Kidney (tissue), 14 donors: ENCODE measurements around the gene CCDC172. TPM values are rescaled to one million over a fixed set of nuclear protein-coding genes. Genes with fewer than 3 reads are reported as not detected.

Experiments used
- DNase-seq, 5 donors: peaks; one replicate each; pipeline ENCODE4 v3.0.0-alpha.2; 2013 to 2020
- FAIRE-seq: peaks from 2 replicates; lab custom pipeline; 2012; peaks lifted over from hg19 to GRCh38; lab: Jason Lieb, UNC
- H3K27ac ChIP-seq, 2 donors: one replicate each; pipeline ENCODE4 v1.7.0; 2013; ENCODE audit warnings: low read depth in 2 of 2, low read length in 2 of 2, inconsistent platforms in 1 of 2
- H3K27me3 ChIP-seq: one replicate; pipeline ENCODE4 v1.7.1; 2013; ENCODE audit warnings: low read length, inconsistent platforms; ENCODE audit not compliant: control insufficient read depth, insufficient read depth
- H3K36me3 ChIP-seq, 3 donors: one replicate each; pipeline versions ENCODE4 v1.7.0 to v1.7.1; 2013; ENCODE audit warnings: low read length in 3 of 3, control low read depth in 1 of 3, inconsistent platforms in 1 of 3; ENCODE audit not compliant: insufficient read depth in 3 of 3, control insufficient read depth in 2 of 3
- H3K4me1 ChIP-seq, 3 donors: one replicate each; pipeline versions ENCODE4 v1.7.0 to v1.7.1; 2013; ENCODE audit warnings: low read length in 3 of 3, inconsistent platforms in 1 of 3, low read depth in 1 of 3; ENCODE audit not compliant: control insufficient read depth in 2 of 3, insufficient read depth in 2 of 3
- H3K4me3 ChIP-seq, 3 donors: one replicate each; pipeline versions ENCODE4 v1.7.0 to v1.8.1; 2013; ENCODE audit warnings: low read length in 3 of 3, control low read depth in 1 of 3, inconsistent platforms in 1 of 3
- H3K9ac ChIP-seq, 3 donors: one replicate each; pipeline versions ENCODE4 v1.7.0 to v1.7.1; 2013; ENCODE audit warnings: low read length in 3 of 3, control low read depth in 1 of 3, inconsistent platforms in 1 of 3
- H3K9me3 ChIP-seq, 3 donors: one replicate each; pipeline versions ENCODE4 v1.7.0 to v1.7.1; 2013; ENCODE audit warnings: low read length in 3 of 3, control low read depth in 1 of 3, inconsistent platforms in 1 of 3; ENCODE audit not compliant: control insufficient read depth in 2 of 3, insufficient read depth in 1 of 3
- intact Hi-C: fragments of 100-400 bp; cut with DNase I; formaldehyde crosslinking; loops from one replicate; pipeline ENCODE4 v1.11.1; 2022
- polyA plus RNA-seq: library from polyadenylated mRNA; stranded (reverse); fragments of 350-450 nt; fragmentation: Illumina TruSeq; extraction: RNeasy Lipid Tissue Mini Kit (QIAGEN cat#74804); gene quantifications from one replicate; pipeline ENCODE4 v1.2.3, GENCODE V29; 2014; ENCODE audit warnings: low read depth, low replicate concordance; ENCODE audit not compliant: insufficient read depth
- total RNA-seq: library from RNA; stranded (reverse); fragmentation: NEBNext Ultra II Directional; extraction: Animal tissue kit (Norgen Biotek cat#: 25700); gene quantifications from one replicate; pipeline ENCODE4 v1.2.1, GENCODE V29; 2021
- TF ChIP-seq, protein P1 (sequence below): IDR thresholded peaks from 3 replicates; pipeline ENCODE4 v1.5.1; 2012; ENCODE audit warnings: mild to moderate bottlenecking, moderate library complexity, borderline replicate concordance; ENCODE audit not compliant: insufficient read depth; ENCODE audit errors: extremely low read depth
- donor health status: control.
- donor health status: control.
- donor health status: control.
- donor health status: control.
- donor health status: control.
- donor health status: DM: yes; HTN: yes; CAD: no.
- donor health status: Normal renal cell carcinoma (clear cell type).

The CCDC172 gene
- total and polyA plus RNA-seq, 2 donors from 2014 or later, result not detected

DNA sequence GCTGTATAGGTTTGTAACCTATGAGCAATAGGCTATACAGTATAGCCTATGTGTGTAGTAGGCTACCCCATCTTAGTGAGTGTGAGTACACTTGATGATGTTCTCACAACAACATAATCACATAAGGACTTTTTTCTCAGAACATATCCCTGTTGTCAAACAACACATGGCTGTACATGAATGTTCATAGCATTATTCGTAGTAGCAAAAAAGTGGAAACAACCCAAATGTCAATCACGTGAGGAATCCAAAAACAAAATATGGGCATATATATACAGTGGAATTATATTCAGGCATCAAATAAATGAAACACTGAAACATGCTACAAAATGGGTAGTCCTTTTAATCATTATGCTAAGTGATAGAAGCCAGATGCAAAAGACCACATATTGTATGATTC is 31.1 kb downstream of the CCDC172 start:
- TF ChIP-seq, protein P1, sequence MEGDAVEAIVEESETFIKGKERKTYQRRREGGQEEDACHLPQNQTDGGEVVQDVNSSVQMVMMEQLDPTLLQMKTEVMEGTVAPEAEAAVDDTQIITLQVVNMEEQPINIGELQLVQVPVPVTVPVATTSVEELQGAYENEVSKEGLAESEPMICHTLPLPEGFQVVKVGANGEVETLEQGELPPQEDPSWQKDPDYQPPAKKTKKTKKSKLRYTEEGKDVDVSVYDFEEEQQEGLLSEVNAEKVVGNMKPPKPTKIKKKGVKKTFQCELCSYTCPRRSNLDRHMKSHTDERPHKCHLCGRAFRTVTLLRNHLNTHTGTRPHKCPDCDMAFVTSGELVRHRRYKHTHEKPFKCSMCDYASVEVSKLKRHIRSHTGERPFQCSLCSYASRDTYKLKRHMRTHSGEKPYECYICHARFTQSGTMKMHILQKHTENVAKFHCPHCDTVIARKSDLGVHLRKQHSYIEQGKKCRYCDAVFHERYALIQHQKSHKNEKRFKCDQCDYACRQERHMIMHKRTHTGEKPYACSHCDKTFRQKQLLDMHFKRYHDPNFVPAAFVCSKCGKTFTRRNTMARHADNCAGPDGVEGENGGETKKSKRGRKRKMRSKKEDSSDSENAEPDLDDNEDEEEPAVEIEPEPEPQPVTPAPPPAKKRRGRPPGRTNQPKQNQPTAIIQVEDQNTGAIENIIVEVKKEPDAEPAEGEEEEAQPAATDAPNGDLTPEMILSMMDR, result no peak
- peaks cover 0 to 4% (median 0%) of the 10 kb centered on the region in 3 donors for H3K9me3 ChIP-seq
- FAIRE-seq, result no peak

DNA sequence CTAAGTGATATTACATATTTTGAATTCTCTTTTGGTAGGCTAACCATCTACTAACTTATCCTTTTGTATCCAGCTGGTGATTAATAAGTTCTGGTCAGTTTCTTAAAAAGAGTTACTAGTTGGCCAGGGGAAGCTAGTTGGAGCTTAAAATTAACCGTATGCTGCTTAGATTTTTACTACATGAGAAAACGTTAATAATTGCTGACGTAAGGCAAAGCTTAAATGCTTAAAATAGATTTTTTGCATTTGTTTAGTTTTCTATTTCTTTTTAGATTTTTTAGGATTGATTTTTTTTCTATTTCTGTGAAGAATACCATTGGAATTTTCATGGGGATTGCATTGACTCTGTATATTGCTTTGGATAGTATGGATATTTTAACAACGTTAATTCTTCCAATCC is 32.6 kb downstream of the CCDC172 start:
- no peak overlapping the region for H3K9ac ChIP-seq
- no peak overlapping the region for H3K4me3 ChIP-seq
- H3K36me3 ChIP-seq, result no peaks in the 10 kb centered on the region
- H3K4me1 ChIP-seq, result no peaks in the 10 kb centered on the region
- FAIRE-seq (no peak), DNase-seq (no peak)
- intact Hi-C loops, result no loop called here
- H3K27ac ChIP-seq, result no peak overlapping the region
- no peaks in the 10 kb centered on the region for H3K9me3 ChIP-seq
- H3K27me3 ChIP-seq, result no peaks in the 10 kb centered on the region
- TF ChIP-seq, protein P1, result no peak

More for the DNA sequence above, 31.1 kb downstream of the CCDC172 start:
- no peak overlapping the region for H3K9ac ChIP-seq
- H3K4me1 ChIP-seq, result no peaks in the 10 kb centered on the region
- intact Hi-C loops, result no loop called here
- no peak overlapping the region for H3K27ac ChIP-seq
- DNase-seq, result no peak
- no peak overlapping the region for H3K4me3 ChIP-seq
- no peaks in the 10 kb centered on the region for H3K36me3 ChIP-seq
- H3K27me3 ChIP-seq, result no peaks in the 10 kb centered on the region

DNA sequence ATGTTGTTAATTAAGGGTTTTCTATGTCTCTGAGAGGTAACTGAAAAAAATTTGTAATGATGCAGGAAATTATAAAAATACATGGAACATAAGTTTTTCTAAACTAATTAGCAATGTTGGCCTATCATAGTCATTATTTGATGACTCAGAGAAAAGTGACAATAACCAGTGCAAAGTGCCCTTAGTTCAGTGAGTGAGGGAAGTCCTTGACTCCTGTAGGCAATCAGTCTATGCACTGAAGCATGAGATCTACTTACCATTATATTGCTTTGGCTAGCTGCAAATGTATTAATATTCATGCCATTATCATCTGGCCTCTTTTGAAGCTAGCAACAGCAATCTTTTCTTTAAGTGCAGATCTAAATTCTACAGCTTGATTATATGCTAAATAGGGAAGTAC is 40.6 kb downstream of the CCDC172 start:
- no peak for FAIRE-seq
- no peak overlapping the region for H3K4me3 ChIP-seq
- TF ChIP-seq, protein P1, result no peak
- no peaks in the 10 kb centered on the region for H3K9me3 ChIP-seq
- H3K27ac ChIP-seq, result no peak overlapping the region
- intact Hi-C loops, result no loop called here
- H3K27me3 ChIP-seq, result no peaks in the 10 kb centered on the region
- no peaks in the 10 kb centered on the region for H3K4me1 ChIP-seq
- no peaks in the 10 kb centered on the region for H3K36me3 ChIP-seq
- H3K9ac ChIP-seq, result no peak overlapping the region
- no peak for DNase-seq

DNA sequence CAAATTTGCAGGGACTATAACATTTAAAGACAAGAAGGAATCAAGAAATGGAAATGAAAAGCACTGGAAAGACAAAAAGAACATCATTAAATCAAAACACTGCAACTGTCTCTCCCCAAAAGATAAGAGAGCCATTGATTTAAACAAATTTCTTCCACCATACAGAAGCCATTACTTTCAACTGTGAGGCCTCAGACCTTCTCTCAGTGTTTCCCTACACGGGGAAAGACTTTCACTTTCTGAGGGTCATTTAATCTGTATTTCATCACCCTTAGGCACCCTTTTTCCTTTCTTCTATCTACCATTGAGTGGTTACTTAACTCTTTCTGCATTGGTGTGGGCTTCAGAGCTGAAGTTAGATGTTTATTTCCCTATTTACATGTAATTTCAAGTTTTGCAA is 47.5 kb downstream of the CCDC172 start:
- no peak overlapping the region for H3K9ac ChIP-seq
- DNase-seq (no peak), FAIRE-seq (no peak)
- no peaks in the 10 kb centered on the region for H3K27me3 ChIP-seq
- intact Hi-C loops, result no loop called here
- H3K36me3 ChIP-seq, result no peaks in the 10 kb centered on the region
- no peaks in the 10 kb centered on the region for H3K9me3 ChIP-seq
- H3K27ac ChIP-seq, result no peak overlapping the region
- H3K4me3 ChIP-seq, result no peak overlapping the region
- TF ChIP-seq, protein P1, result no peak
- H3K4me1 ChIP-seq, result no peaks in the 10 kb centered on the region
